ENCODE results near the gene KRTAP10-9. TPM values are rescaled to one million over a fixed set of nuclear protein-coding genes. Genes with fewer than 3 reads are reported as not detected.
A peak's percentile ranks its signal among the peaks of the same experiment; 100 is the strongest.
"Not testable (repeated sequence)": the region's sequence is repeated elsewhere in the genome, so short reads cannot be mapped to it uniquely, and the experiment has no call there.

KRTAP10-9 gene
- total and polyA plus RNA-seq, 5 donors: not detected

DNA sequence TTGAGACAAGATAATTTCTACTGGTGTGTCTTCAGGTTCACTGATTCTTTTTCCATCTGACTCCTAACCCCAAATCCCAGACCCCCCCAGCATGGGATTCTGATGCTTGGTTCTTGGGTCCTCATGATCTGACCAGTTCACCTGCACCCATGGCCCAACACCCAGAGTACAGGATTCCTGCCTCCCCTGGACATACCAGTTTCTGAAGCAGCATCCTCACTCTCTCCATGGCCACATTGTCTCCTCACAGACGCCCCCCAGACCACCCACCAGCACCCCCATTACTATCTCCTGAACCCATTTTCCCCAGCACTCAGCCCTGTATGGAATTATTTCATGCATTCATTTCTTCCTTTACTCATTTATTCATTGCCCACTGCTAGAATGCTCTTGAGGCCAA, 30.0 kb downstream of the KRTAP10-9 start:
- no peak for ATAC-seq
- Histone ChIP-seq H3K27me3 (ENCODE audit: control insufficient read depth, insufficient read depth) (no peaks in the 10 kb centered on the region), H3K27ac (ENCODE audit: low read length) (no peak overlapping the region), H3K9me3 (ENCODE audit: control insufficient read depth, low read length) (no peaks in the 10 kb centered on the region), H3K4me3 (ENCODE audit: low read length) (no peak overlapping the region), H3K4me1 (ENCODE audit: control insufficient read depth, insufficient read depth, low read length) (no peaks in the 10 kb centered on the region)
- WGBS: 44% methylated on average over 1 of the region's 1 CpG
- intact Hi-C loops (cut with DNase I): no loop called here
- no peak for DNase-seq

DNA sequence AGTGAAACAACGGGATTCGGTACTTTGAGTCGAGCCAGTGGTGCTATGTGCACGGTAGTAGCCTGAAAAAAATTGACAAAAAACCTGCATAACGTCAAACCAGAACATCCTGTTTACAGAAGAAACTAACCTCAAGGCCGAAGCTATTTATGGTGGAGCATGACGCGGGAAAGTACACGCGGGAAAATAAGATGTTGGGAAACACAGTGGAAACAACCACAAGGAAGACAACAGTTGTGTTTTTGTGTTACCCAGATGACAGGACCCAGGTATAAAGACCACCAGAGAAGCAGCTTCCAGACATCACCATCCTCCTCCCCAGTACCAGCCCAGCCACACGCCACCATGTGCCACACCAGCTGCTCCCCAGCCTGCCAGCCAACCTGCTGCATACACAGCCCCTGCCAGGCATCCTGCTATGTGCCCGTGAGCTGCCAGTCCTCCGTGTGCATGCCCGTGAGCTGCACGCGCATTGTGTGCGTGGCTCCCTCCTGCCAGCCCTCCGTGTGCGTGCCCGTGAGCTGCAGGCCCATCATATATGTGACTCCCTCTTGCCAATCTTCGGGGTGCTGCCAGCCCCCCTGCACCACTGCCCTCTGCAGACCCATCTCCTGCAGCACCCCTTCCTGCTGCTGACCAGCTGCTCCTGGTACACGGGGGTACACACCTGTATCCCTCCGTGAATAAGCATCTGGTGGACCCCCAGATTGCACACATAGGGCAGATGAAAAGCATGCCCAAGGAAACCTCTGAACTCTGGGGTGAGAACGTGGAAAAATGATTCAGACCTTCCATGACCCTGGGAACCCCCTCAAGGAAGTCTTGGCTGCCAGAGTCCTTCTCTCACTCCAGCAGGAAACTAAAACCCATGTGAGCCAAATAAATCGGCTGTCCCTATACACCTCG, 31.0 kb downstream of the KRTAP10-9 start, which contains the start of gene KRTAP12-3:
Gene KRTAP12-3 (plus strand): TSS at position 298 of the 906 bp plus-strand sequence. CDS start 48 bp downstream, at position 346.
- Histone ChIP-seq H3K4me3 (ENCODE audit: low read length) (no peak within 1 kb of the TSS), H3K4me1 (ENCODE audit: control insufficient read depth, insufficient read depth, low read length) (no peaks in the 10 kb centered on the region), H3K27ac (ENCODE audit: low read length) (no peak within 1 kb of the TSS), H3K27me3 (ENCODE audit: control insufficient read depth, insufficient read depth) (no peaks in the 10 kb centered on the region), H3K9me3 (ENCODE audit: control insufficient read depth, low read length) (no peaks in the 10 kb centered on the region)
- WGBS: 74% methylated on average over 26 of the region's 26 CpGs
- ATAC-seq (no peak), DNase-seq (no peak)
- intact Hi-C loops (cut with DNase I): no loop called here

DNA sequence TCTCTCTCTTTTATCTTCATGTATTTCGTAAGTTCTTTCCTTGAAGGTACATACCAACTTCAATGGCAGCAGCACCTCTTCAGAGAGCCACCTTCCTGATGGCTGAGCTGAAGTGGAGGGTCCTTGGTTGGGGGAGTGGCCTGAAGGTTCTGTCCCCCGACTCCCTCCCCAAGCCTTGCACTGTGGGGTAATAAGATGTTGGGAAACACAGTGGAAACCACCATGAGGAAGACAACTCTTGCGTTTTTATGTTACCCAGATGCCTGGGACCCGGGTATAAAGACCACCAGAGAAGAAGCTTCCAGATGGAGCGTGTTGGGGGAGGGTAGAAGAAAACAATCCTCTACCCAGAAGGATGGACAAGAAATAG, 31.6 kb downstream of the KRTAP10-9 start:
- no peak for ATAC-seq
- no peaks in the 10 kb centered on the region for H3K27me3 ChIP-seq (ENCODE audit: control insufficient read depth, insufficient read depth)
- no peak for DNase-seq
- 83% methylated on average over 5 of the region's 5 CpGs for WGBS
- H3K9me3 ChIP-seq (ENCODE audit: control insufficient read depth, low read length): no peaks in the 10 kb centered on the region
- no peak overlapping the region for H3K27ac ChIP-seq (ENCODE audit: low read length)
- intact Hi-C loops (cut with DNase I): no loop called here
- H3K4me1 ChIP-seq (ENCODE audit: control insufficient read depth, insufficient read depth, low read length): no peaks in the 10 kb centered on the region
- H3K4me3 ChIP-seq (ENCODE audit: low read length): no peak overlapping the region

DNA sequence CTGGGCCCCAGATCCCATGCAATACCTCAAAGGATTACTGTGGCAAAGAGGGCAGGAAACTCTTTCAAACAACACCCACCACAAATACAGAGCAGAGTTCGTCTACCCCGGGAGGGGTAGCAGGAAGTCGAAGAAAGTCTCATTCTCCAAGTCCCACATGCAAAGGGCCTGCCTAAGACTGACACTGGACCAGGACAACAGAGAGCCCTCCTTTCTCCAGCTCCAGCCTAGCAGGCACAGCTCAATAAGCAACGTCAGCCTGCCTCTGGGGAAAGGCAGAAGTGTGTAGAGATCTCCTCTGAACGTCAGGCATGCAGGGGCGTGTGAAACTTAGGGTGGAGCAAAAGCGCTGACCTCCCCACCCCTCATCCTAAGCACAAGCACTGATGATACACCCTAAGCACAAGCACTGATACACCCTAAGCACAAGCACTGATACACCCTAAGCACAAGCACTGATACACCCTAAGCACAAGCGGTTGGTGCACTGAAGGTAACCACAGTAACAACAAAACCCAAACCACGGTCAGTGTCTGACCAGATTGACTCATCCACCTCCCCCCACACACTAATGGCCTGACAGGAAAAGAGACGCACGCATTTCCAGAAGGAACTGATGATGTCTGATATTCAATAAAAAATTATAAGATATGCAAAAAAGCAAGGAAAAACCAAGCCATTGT, 32.2 kb downstream of the KRTAP10-9 start:
- no peaks in the 10 kb centered on the region for H3K9me3 ChIP-seq (ENCODE audit: control insufficient read depth, low read length)
- intact Hi-C loops (cut with DNase I): no loop called here
- WGBS: 59% methylated on average over 11 of the region's 11 CpGs
- no peaks in the 10 kb centered on the region for H3K27me3 ChIP-seq (ENCODE audit: control insufficient read depth, insufficient read depth)
- DNase-seq (no peak), ATAC-seq (no peak)
- no peak overlapping the region for H3K4me3 ChIP-seq (ENCODE audit: low read length)
- H3K4me1 ChIP-seq (ENCODE audit: control insufficient read depth, insufficient read depth, low read length): no peaks in the 10 kb centered on the region
- no peak overlapping the region for H3K27ac ChIP-seq (ENCODE audit: low read length)

DNA sequence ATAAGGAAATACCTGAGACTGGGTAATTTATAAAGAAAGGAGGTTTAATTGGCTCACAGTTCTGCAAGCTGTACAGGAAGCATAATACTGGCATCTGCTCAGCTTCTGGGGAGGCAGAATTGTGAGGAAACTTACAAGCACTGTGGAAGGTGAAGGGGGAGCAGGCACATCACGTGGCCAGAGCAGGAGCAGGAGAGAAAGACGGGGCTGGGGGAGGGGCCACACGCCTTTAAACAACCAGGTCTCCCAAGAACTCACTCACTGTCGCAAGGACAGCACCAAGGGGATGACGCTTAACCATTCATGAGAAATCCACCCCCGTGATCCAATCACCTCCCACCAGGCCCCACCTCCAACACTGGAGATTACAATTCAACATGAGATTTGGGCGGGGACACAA, 34.7 kb downstream of the KRTAP10-9 start:
- H3K4me3 ChIP-seq (ENCODE audit: low read length); H3K4me1 ChIP-seq (ENCODE audit: control insufficient read depth, insufficient read depth, low read length); H3K9me3 ChIP-seq (ENCODE audit: control insufficient read depth, low read length); H3K27me3 ChIP-seq (ENCODE audit: control insufficient read depth, insufficient read depth); intact Hi-C loops (cut with DNase I); H3K27ac ChIP-seq (ENCODE audit: low read length); ATAC-seq; DNase-seq: not testable (repeated sequence)
- 53% methylated on average over 7 of the region's 7 CpGs for WGBS

DNA sequence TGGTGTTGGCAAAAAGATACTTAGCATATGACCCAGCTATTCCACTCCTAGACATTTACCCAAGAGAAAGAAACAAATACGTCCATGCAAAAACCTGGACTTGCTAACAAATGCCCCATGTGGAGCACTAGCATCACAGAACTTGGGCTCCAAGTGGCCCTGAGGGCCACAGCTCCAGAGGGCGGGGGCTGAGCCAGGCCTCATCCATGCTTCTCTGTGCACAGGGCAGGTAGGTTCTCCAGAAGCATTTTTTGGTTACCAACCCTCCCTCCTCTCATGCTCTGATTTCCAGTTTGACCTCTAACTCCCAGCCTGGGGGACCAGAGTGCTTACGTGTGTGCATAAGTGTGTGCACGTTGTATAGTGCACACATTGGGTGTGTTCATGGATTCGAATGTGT, 37.8 kb downstream of the KRTAP10-9 start:
- no peaks in the 10 kb centered on the region for H3K9me3 ChIP-seq (ENCODE audit: control insufficient read depth, low read length)
- ATAC-seq (no peak), DNase-seq (no peak)
- 81% methylated on average over 5 of the region's 5 CpGs for WGBS
- no peaks in the 10 kb centered on the region for H3K4me1 ChIP-seq (ENCODE audit: control insufficient read depth, insufficient read depth, low read length)
- H3K27ac ChIP-seq (ENCODE audit: low read length): no peak overlapping the region
- intact Hi-C loops (cut with DNase I): no loop called here
- H3K4me3 ChIP-seq (ENCODE audit: low read length): no peak overlapping the region
- no peaks in the 10 kb centered on the region for H3K27me3 ChIP-seq (ENCODE audit: control insufficient read depth, insufficient read depth)

DNA sequence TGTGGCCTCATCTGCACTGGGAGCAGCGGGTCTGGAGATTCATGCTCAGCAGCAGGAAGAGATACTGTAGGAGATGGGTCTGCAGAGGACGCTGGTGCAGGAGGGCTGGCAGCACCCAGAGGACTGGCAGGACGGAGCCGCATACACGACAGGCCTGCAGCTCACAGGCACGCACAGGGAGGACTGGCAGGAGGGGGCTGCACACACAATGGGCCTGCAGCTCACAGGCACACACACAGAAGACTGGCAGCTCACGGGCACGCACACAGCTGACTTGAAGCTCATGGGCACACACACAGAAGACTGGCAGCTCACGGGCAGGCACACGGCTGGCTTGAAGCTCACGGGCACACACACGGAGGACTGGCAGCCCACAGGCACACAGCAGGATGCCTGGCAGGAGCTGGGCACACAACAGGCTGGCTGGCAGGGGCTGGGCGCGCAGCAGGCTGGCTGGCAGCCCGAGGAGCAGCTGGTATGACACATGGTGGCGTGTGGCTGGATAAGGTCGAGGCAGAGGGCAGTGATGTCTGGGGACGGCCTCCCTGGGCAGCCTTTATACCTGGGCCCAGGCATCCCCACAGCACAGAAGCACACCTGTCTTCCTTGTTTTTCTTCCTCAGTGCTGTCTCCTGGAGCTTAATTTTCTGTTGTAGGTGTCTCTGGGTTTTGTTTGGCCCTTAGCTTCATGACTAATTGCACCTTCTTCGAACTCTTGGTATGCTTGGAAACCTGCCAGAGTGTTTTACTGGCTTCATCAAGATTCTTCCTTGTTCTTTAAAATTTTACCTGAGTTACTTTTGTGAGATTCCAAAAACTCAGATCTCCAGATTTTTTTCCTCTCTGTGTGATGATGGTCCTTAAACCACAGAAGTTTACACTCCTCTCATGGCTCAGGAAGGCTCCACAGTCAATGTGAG, 39.8 kb downstream of the KRTAP10-9 start, which contains the start of gene KRTAP12-2:
Gene KRTAP12-2 (minus strand): TSS at position 527 of the 920 bp plus-strand sequence. CDS start 41 bp downstream, at position 486.
- no peaks in the 10 kb centered on the region for H3K4me1 ChIP-seq (ENCODE audit: control insufficient read depth, insufficient read depth, low read length)
- H3K4me3 ChIP-seq (ENCODE audit: low read length): no peak within 1 kb of the TSS
- intact Hi-C loops (cut with DNase I): no loop called here
- H3K9me3 ChIP-seq (ENCODE audit: control insufficient read depth, low read length): no peaks in the 10 kb centered on the region
- DNase-seq (peak; percentile 45 to 73 (median 58)), ATAC-seq (peak; percentile 86 to 87)
- WGBS: 66% methylated on average over 19 of the region's 19 CpGs
- H3K27ac ChIP-seq (ENCODE audit: low read length): no peak within 1 kb of the TSS
- H3K27me3 ChIP-seq (ENCODE audit: control insufficient read depth, insufficient read depth): no peaks in the 10 kb centered on the region

DNA sequence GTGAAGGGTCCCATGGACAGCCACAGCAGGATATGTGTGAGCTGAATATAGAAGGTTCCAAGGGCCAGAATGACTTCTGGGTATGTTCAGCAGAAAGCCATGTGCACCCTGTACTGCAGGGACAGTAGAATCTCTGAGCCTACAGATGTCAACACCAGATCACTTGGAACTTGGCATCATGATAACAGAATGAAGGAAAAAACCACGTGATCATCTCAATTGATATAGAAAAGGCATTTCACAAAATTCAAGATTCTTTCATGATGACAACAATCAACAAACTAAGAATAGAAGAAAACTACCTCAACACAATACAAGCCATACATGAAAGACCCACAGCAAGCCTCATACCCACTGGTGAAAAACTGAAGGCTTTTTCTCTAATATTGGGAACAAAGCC, 40.7 kb downstream of the KRTAP10-9 start:
- Histone ChIP-seq H3K4me3 (ENCODE audit: low read length) (no peak overlapping the region), H3K9me3 (ENCODE audit: control insufficient read depth, low read length) (no peaks in the 10 kb centered on the region), H3K4me1 (ENCODE audit: control insufficient read depth, insufficient read depth, low read length) (no peaks in the 10 kb centered on the region), H3K27me3 (ENCODE audit: control insufficient read depth, insufficient read depth) (no peaks in the 10 kb centered on the region), H3K27ac (ENCODE audit: low read length) (no peak overlapping the region)
- intact Hi-C loops (cut with DNase I): no loop called here
- no peak for DNase-seq
- no peak for ATAC-seq
- WGBS: 66% methylated on average over 1 of the region's 1 CpG

DNA sequence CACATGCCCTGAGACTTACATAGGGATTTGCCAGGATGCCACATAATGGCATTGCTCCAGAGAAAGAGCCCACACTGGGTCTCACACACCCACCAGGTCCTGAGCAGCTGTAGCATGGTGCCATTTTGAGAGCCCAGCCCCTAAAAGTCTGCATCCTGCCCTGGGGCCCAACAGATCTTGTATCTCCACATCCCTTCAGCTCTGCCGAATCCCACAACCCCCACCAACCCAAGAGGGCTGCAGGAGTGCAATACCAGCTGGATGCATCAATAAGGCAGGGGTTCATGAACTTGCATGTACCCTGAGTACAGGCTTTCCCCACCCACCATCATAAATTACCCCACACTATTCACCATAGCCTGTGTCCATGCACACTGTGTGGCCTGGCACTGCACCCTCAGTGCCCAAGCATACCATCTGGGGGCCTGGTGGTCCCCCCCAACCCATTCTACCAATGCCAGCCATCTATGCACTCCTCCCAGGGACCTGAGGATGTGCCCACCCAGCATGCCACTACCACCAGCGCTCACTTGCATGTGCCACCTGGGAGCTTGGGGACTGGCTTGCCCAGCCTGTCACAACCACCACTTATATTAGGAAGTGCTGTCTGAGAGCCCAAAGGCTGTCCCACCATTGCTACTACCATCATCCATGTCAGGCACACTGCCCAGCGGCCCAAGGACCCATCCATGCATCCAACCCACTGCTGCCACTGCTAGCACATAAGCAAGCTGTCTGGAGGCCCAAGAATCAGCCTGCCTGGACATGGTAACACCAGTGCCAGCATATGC, 43.9 kb downstream of the KRTAP10-9 start:
- WGBS: 82% methylated on average over 3 of the region's 3 CpGs
- DNase-seq (no peak), ATAC-seq (no peak)
- H3K4me3 ChIP-seq (ENCODE audit: low read length): no peak overlapping the region
- no peaks in the 10 kb centered on the region for H3K9me3 ChIP-seq (ENCODE audit: control insufficient read depth, low read length)
- peaks cover 2% of the 10 kb centered on the region for H3K27me3 ChIP-seq (ENCODE audit: control insufficient read depth, insufficient read depth)
- no peak overlapping the region for H3K27ac ChIP-seq (ENCODE audit: low read length)
- intact Hi-C loops (cut with DNase I): no loop called here
- H3K4me1 ChIP-seq (ENCODE audit: control insufficient read depth, insufficient read depth, low read length): no peaks in the 10 kb centered on the region

DNA sequence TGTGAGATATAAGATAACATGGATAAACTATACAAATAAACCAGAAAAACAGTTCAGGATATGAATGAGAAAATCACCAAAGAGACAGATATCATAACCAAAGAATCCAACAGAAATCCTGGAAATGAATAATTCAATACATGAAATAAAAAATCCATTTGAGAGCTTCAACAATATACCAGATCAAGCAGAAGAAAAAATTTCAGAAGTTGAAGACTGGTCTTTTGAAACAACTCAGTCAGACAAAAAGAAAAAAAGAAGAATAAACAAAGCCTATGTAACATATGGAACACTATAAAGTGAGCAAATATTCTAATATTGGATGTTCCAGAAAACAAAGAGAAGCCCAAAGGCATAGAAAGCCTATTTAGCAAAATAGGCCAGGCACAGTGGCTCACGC, 45.0 kb downstream of the KRTAP10-9 start:
- no peak overlapping the region for H3K27ac ChIP-seq (ENCODE audit: low read length)
- 100% methylated on average over 1 of the region's 1 CpG for WGBS

More for the DNA sequence above, 45.0 kb downstream of the KRTAP10-9 start:
- no peak for ATAC-seq
- intact Hi-C loops (cut with DNase I): no loop called here
- no peak for DNase-seq
- Histone ChIP-seq H3K9me3 (ENCODE audit: control insufficient read depth, low read length) (no peaks in the 10 kb centered on the region), H3K4me1 (ENCODE audit: control insufficient read depth, insufficient read depth, low read length) (no peaks in the 10 kb centered on the region), H3K4me3 (ENCODE audit: low read length) (no peak overlapping the region), H3K27me3 (ENCODE audit: control insufficient read depth, insufficient read depth) (peaks cover 2% of the 10 kb centered on the region)
